SU-DHL-6 (cell line): ENCODE measurements around the gene TTC38.

ENCODE experiments used
- H2AFZ ChIP-seq: fragments of 200-600 bp; sonication (generic); 2 replicates; pipeline ENCODE4 v1.6.1; 2014; ENCODE audit warnings: low read depth, mild to moderate bottlenecking, moderate library complexity, mixed read lengths, antibody characterized with exemption, low read length; ENCODE audit not compliant: severe bottlenecking
- H3F3A ChIP-seq: fragments of 200-600 bp; shearing (Covaris generic); 2 replicates; pipeline ENCODE4 v1.6.0; 2016; ENCODE audit warnings: antibody characterized with exemption, mild to moderate bottlenecking; ENCODE audit not compliant: insufficient read depth
- H3K27ac ChIP-seq: fragments of 200-600 bp; sonication (generic); 2 replicates; pipeline ENCODE4 v1.5.1; 2016; ENCODE audit warnings: low read depth, mild to moderate bottlenecking, low read length, moderate library complexity, mixed read lengths
- H3K27me3 ChIP-seq: fragments of 200-600 bp; sonication (generic), shearing (Covaris generic); 2 replicates; pipeline ENCODE4 v1.6.0; 2014; ENCODE audit warnings: mild to moderate bottlenecking, low read length
- H3K36me3 ChIP-seq: fragments of 200-600 bp; sonication (generic); 2 replicates; pipeline ENCODE4 v1.6.1; 2014; ENCODE audit warnings: mild to moderate bottlenecking, low read length, mixed read lengths
- H3K4me2 ChIP-seq: fragments of 300-600, 200-600 bp; shearing (Covaris generic), sonication (generic); 2 replicates; pipeline ENCODE4 v1.6.0; 2014; ENCODE audit warnings: low read length, low read depth, mild to moderate bottlenecking; ENCODE audit not compliant: poor library complexity, severe bottlenecking
- H3K4me3 ChIP-seq: fragments of 200-600 bp; sonication (generic); 2 replicates; pipeline ENCODE4 v1.5.1; 2014; ENCODE audit warnings: antibody characterized with exemption, low read length, mild to moderate bottlenecking, mixed read lengths; ENCODE audit not compliant: insufficient read depth, poor library complexity, severe bottlenecking
- H3K79me2 ChIP-seq: fragments of 200-600 bp; sonication (generic); 2 replicates; pipeline ENCODE4 v1.6.1; 2014; ENCODE audit warnings: mild to moderate bottlenecking, low read length, moderate library complexity; ENCODE audit not compliant: insufficient read depth
- H3K9ac ChIP-seq: fragments of 200-600 bp; sonication (generic); 2 replicates; pipeline ENCODE4 v1.7.0; 2014; ENCODE audit warnings: mild to moderate bottlenecking, low read length
- H3K9me2 ChIP-seq: fragments of 200-600 bp; sonication (generic); replicated peaks from 2 replicates; pipeline ENCODE4 v1.6.1; 2014; ENCODE audit warnings: low read length; ENCODE audit not compliant: insufficient read depth
- H3K9me3 ChIP-seq: fragments of 200-600 bp; sonication (generic); 2 replicates; pipeline ENCODE4 v1.6.1; 2014; ENCODE audit warnings: low read length, mixed read lengths; ENCODE audit not compliant: insufficient read depth
- H4K20me1 ChIP-seq: fragments of 200-600 bp; sonication (generic); 2 replicates; pipeline ENCODE4 v1.6.1; 2014; ENCODE audit warnings: low read depth, mild to moderate bottlenecking, antibody characterized with exemption, low read length, moderate library complexity, mixed read lengths
- CTCF ChIP-seq: fragments of 200-600 bp; sonication (generic); IDR thresholded peaks from one replicate; pipeline ENCODE4 v1.5.1; 2017; ENCODE audit warnings: antibody characterized with exemption, mild to moderate bottlenecking, low read length, moderate library complexity; ENCODE audit not compliant: insufficient read depth, poor library complexity, severe bottlenecking
- EZH2phosphoT487 ChIP-seq: fragments of 200-600 bp; sonication (generic), shearing (Covaris generic); conservative IDR thresholded peaks from 2 replicates; pipeline ENCODE4 v1.6.1; 2018; ENCODE audit warnings: mild to moderate bottlenecking, antibody characterized with exemption, low read length, moderate library complexity, mixed read lengths

TTC38 gene

GRCh38 chr22:46320716-46321386 lies 53.0 kb downstream of the TTC38 start:
- peaks cover 16% of the 10 kb centered on the region; the same call in 1 of the 2 replicates for H3K36me3 ChIP-seq
- no peaks in the 10 kb centered on the region for H3K9me2 ChIP-seq
- H3K27me3 ChIP-seq, result no peaks in the 10 kb centered on the region
- H3F3A ChIP-seq, result no peaks in the 10 kb centered on the region
- H2AFZ ChIP-seq, result no peak overlapping the region
- no peak overlapping the region for H3K4me3 ChIP-seq
- no peak overlapping the region for H3K9ac ChIP-seq
- peaks cover 5% of the 10 kb centered on the region; the same call in 1 of the 2 replicates for H4K20me1 ChIP-seq
- no peaks in the 10 kb centered on the region for H3K9me3 ChIP-seq
- H3K4me2 ChIP-seq, result no peak overlapping the region
- no peak for TF ChIP-seq CTCF
- TF ChIP-seq EZH2phosphoT487, result no peak
- H3K27ac ChIP-seq, result no peak overlapping the region
- H3K79me2 ChIP-seq, result peaks cover 22% of the 10 kb centered on the region; the same call in 1 of the 2 replicates

GRCh38 chr22:46322711-46323110 lies 54.9 kb downstream of the TTC38 start:
- TF ChIP-seq CTCF (no peak), EZH2phosphoT487 (no peak)
- H3K79me2 ChIP-seq, result peaks cover 22% of the 10 kb centered on the region; the same call in 1 of the 2 replicates

GRCh38 chr22:46323162-46323561 lies 55.4 kb downstream of the TTC38 start:
- Histone ChIP-seq H3K9me3 (no peaks in the 10 kb centered on the region), H4K20me1 (peaks cover 4% of the 10 kb centered on the region; the same call in 1 of the 2 replicates), H3K9me2 (no peaks in the 10 kb centered on the region), H3K9ac (no peak overlapping the region), H3K27ac (no peak overlapping the region), H2AFZ (no peak overlapping the region), H3K4me2 (no peak overlapping the region), H3F3A (no peaks in the 10 kb centered on the region), H3K36me3 (peaks cover 12% of the 10 kb centered on the region; the same call in 1 of the 2 replicates), H3K27me3 (no peaks in the 10 kb centered on the region), H3K4me3 (no peak overlapping the region), H3K79me2 (peaks cover 20% of the 10 kb centered on the region; the same call in 1 of the 2 replicates)
- TF ChIP-seq CTCF, result no peak
- no peak for TF ChIP-seq EZH2phosphoT487

More at GRCh38 chr22:46322711-46323110, 54.9 kb downstream of the TTC38 start:
- H3K36me3 ChIP-seq, result peaks cover 11% of the 10 kb centered on the region; the same call in 1 of the 2 replicates
- H3K9ac ChIP-seq, result no peak overlapping the region
- no peaks in the 10 kb centered on the region for H3K9me2 ChIP-seq
- no peak overlapping the region for H3K27ac ChIP-seq
- H3K4me3 ChIP-seq, result no peak overlapping the region
- H3F3A ChIP-seq, result no peaks in the 10 kb centered on the region
- H3K9me3 ChIP-seq, result no peaks in the 10 kb centered on the region
- H3K4me2 ChIP-seq, result no peak overlapping the region
- no peak overlapping the region for H2AFZ ChIP-seq
- H4K20me1 ChIP-seq, result peaks cover 5% of the 10 kb centered on the region; the same call in 1 of the 2 replicates
- H3K27me3 ChIP-seq, result no peaks in the 10 kb centered on the region
